ENCODE data around the gene KIAA1755.

KIAA1755 gene

GRCh38 chr20:38302786-38303185 is 42.3 kb upstream of the KIAA1755 start:
- Histone ChIP-seq H3K79me1 (replicated peaks; ENCODE audit: low read length, poor library complexity, severe bottlenecking) (no peaks in the 10 kb centered on the region), H2BK120ac (ENCODE audit: low read depth, low read length) (no peak overlapping the region), H2AK5ac (ENCODE audit: low read length, severe bottlenecking) (no peak overlapping the region), H3K36me3 (ENCODE audit: control insufficient read depth in 1 of 2, insufficient read depth in 2 of 2, low read depth in 1 of 2, low read length in 2 of 2) (no peaks in the 10 kb centered on the region), H3K14ac (ENCODE audit: low read length in 2 of 2) (no peak overlapping the region), H2AFZ (ENCODE audit: low read depth, low read length) (no peak overlapping the region), H3K4me2 (ENCODE audit: low read length, poor library complexity, severe bottlenecking) (no peak overlapping the region), H3K27ac (ENCODE audit: low read length, poor library complexity, severe bottlenecking) (no peak overlapping the region), H3K27me3 (ENCODE audit: control insufficient read depth in 1 of 2, insufficient read depth in 1 of 2, low read length in 2 of 2) (peaks cover 0 to 68% of the 10 kb centered on the region in 2 experiments), H3K23ac (ENCODE audit: low read length in 2 of 2) (no peak overlapping the region), H2BK12ac (ENCODE audit: low read length in 2 of 2) (no peak overlapping the region), H2BK15ac (ENCODE audit: low read depth, poor library complexity, severe bottlenecking) (no peak overlapping the region), H3K9ac (ENCODE audit: low read length) (no peak overlapping the region), H4K91ac (ENCODE audit: low read length) (no peak overlapping the region), H3K18ac (ENCODE audit: low read depth in 1 of 2, low read length in 2 of 2) (no peak overlapping the region), H3K4ac (ENCODE audit: low read depth in 1 of 2, low read length in 2 of 2) (no peak overlapping the region), H3K9me3 (ENCODE audit: control insufficient read depth, low read length) (no peaks in the 10 kb centered on the region), H4K8ac (ENCODE audit: low read length) (no peak overlapping the region), H3K4me3 (ENCODE audit: insufficient read depth in 1 of 2, low read depth in 1 of 2, low read length in 2 of 2) (no peak overlapping the region), H3K4me1 (ENCODE audit: control insufficient read depth, insufficient read depth, low read depth, low read length) (peaks cover 7% of the 10 kb centered on the region), H2BK5ac (ENCODE audit: low read depth, low read length, poor library complexity, severe bottlenecking) (no peak overlapping the region)
- DNase-seq, result no peak
- WGBS, result 76% methylated on average over 7 of the region's 11 CpGs

DNA sequence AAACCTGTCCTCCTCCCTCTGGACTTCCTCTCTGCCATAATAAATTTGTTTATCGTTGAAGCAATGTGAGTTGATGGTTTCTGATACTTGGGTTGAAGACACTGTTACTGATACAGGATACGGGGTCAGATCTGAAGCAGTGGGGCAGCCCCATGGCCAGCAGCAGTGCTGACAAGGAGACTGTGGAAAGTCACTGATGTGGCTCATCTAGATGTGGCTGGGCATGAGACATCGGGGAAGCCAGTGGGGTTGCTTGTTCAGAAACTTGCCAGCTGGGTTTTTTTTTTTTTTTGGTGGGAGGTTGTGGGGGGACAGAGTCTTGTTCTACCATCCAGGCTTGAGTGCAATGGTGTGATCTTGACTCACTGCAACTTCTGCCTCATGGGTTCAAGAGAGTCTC is 40.8 kb upstream of the KIAA1755 start:
- Histone ChIP-seq H4K91ac (ENCODE audit: low read length) (no peak overlapping the region), H3K9me3 (ENCODE audit: control insufficient read depth, low read length) (no peaks in the 10 kb centered on the region), H3K79me1 (replicated peaks; ENCODE audit: low read length, poor library complexity, severe bottlenecking) (no peaks in the 10 kb centered on the region), H3K4me3 (ENCODE audit: insufficient read depth in 1 of 2, low read depth in 1 of 2, low read length in 2 of 2) (no peak overlapping the region), H2AK5ac (ENCODE audit: low read length, severe bottlenecking) (no peak overlapping the region), H3K9ac (ENCODE audit: low read length) (no peak overlapping the region), H3K14ac (ENCODE audit: low read length in 2 of 2) (no peak overlapping the region), H2BK120ac (ENCODE audit: low read depth, low read length) (no peak overlapping the region), H3K23ac (ENCODE audit: low read length in 2 of 2) (no peak overlapping the region), H2BK5ac (ENCODE audit: low read depth, low read length, poor library complexity, severe bottlenecking) (no peak overlapping the region), H2BK15ac (ENCODE audit: low read depth, poor library complexity, severe bottlenecking) (no peak overlapping the region), H3K4ac (ENCODE audit: low read depth in 1 of 2, low read length in 2 of 2) (no peak overlapping the region), H3K27ac (ENCODE audit: low read length, poor library complexity, severe bottlenecking) (no peak overlapping the region), H3K4me1 (ENCODE audit: control insufficient read depth, insufficient read depth, low read depth, low read length) (peaks cover 3% of the 10 kb centered on the region), H3K27me3 (ENCODE audit: control insufficient read depth in 1 of 2, insufficient read depth in 1 of 2, low read length in 2 of 2) (peaks cover 0 to 65% of the 10 kb centered on the region in 2 experiments), H2AFZ (ENCODE audit: low read depth, low read length) (no peak overlapping the region), H4K8ac (ENCODE audit: low read length) (no peak overlapping the region), H3K18ac (ENCODE audit: low read depth in 1 of 2, low read length in 2 of 2) (no peak overlapping the region), H3K36me3 (ENCODE audit: control insufficient read depth in 1 of 2, insufficient read depth in 2 of 2, low read depth in 1 of 2, low read length in 2 of 2) (no peaks in the 10 kb centered on the region), H3K4me2 (ENCODE audit: low read length, poor library complexity, severe bottlenecking) (no peak overlapping the region), H2BK12ac (ENCODE audit: low read length in 2 of 2) (no peak overlapping the region)
- 93% methylated on average over 3 of the region's 3 CpGs for WGBS
- DNase-seq, result no peak

GRCh38 chr20:38300438-38300837 is 39.9 kb upstream of the KIAA1755 start:
- H4K8ac ChIP-seq (ENCODE audit: low read length), result no peak overlapping the region
- no peak overlapping the region for H3K14ac ChIP-seq (ENCODE audit: low read length in 2 of 2)
- no peak overlapping the region for H3K27ac ChIP-seq (ENCODE audit: low read length, poor library complexity, severe bottlenecking)
- no peaks in the 10 kb centered on the region for H3K9me3 ChIP-seq (ENCODE audit: control insufficient read depth, low read length)
- H3K9ac ChIP-seq (ENCODE audit: low read length), result no peak overlapping the region
- no peak for DNase-seq
- H3K79me1 ChIP-seq (replicated peaks; ENCODE audit: low read length, poor library complexity, severe bottlenecking), result no peaks in the 10 kb centered on the region
- H3K4me1 ChIP-seq (ENCODE audit: control insufficient read depth, insufficient read depth, low read depth, low read length), result peaks cover 3% of the 10 kb centered on the region
- no peak overlapping the region for H3K18ac ChIP-seq (ENCODE audit: low read depth in 1 of 2, low read length in 2 of 2)
- no peak overlapping the region for H2BK5ac ChIP-seq (ENCODE audit: low read depth, low read length, poor library complexity, severe bottlenecking)
- peaks cover 0 to 70% of the 10 kb centered on the region in 2 experiments for H3K27me3 ChIP-seq (ENCODE audit: control insufficient read depth in 1 of 2, insufficient read depth in 1 of 2, low read length in 2 of 2)
- no peaks in the 10 kb centered on the region for H3K36me3 ChIP-seq (ENCODE audit: control insufficient read depth in 1 of 2, insufficient read depth in 2 of 2, low read depth in 1 of 2, low read length in 2 of 2)
- no peak overlapping the region for H3K23ac ChIP-seq (ENCODE audit: low read length in 2 of 2)
- no peak overlapping the region for H3K4me3 ChIP-seq (ENCODE audit: insufficient read depth in 1 of 2, low read depth in 1 of 2, low read length in 2 of 2)
- no peak overlapping the region for H2AK5ac ChIP-seq (ENCODE audit: low read length, severe bottlenecking)
- WGBS, result 94% methylated on average over 4 of the region's 4 CpGs
- H3K4me2 ChIP-seq (ENCODE audit: low read length, poor library complexity, severe bottlenecking), result no peak overlapping the region
- no peak overlapping the region for H4K91ac ChIP-seq (ENCODE audit: low read length)
- H2BK120ac ChIP-seq (ENCODE audit: low read depth, low read length), result no peak overlapping the region
- H3K4ac ChIP-seq (ENCODE audit: low read depth in 1 of 2, low read length in 2 of 2), result no peak overlapping the region
- no peak overlapping the region for H2AFZ ChIP-seq (ENCODE audit: low read depth, low read length)
- no peak overlapping the region for H2BK12ac ChIP-seq (ENCODE audit: low read length in 2 of 2)
- H2BK15ac ChIP-seq (ENCODE audit: low read depth, poor library complexity, severe bottlenecking), result no peak overlapping the region

GRCh38 chr20:38299963-38300362 is 39.4 kb upstream of the KIAA1755 start:
- H3K9me3 ChIP-seq (ENCODE audit: control insufficient read depth, low read length), result no peaks in the 10 kb centered on the region
- 78% methylated on average over 6 of the region's 6 CpGs for WGBS
- DNase-seq, result no peak
- H3K4me1 ChIP-seq (ENCODE audit: control insufficient read depth, insufficient read depth, low read depth, low read length), result peaks cover 3% of the 10 kb centered on the region
- H4K91ac ChIP-seq (ENCODE audit: low read length), result no peak overlapping the region
- no peaks in the 10 kb centered on the region for H3K36me3 ChIP-seq (ENCODE audit: control insufficient read depth in 1 of 2, insufficient read depth in 2 of 2, low read depth in 1 of 2, low read length in 2 of 2)
- no peak overlapping the region for H3K4ac ChIP-seq (ENCODE audit: low read depth in 1 of 2, low read length in 2 of 2)
- H3K9ac ChIP-seq (ENCODE audit: low read length), result no peak overlapping the region
- no peak overlapping the region for H2AFZ ChIP-seq (ENCODE audit: low read depth, low read length)
- no peak overlapping the region for H2BK5ac ChIP-seq (ENCODE audit: low read depth, low read length, poor library complexity, severe bottlenecking)
- H3K18ac ChIP-seq (ENCODE audit: low read depth in 1 of 2, low read length in 2 of 2), result no peak overlapping the region
- peaks cover 4 to 70% of the 10 kb centered on the region in 2 experiments for H3K27me3 ChIP-seq (ENCODE audit: control insufficient read depth in 1 of 2, insufficient read depth in 1 of 2, low read length in 2 of 2)
- H3K23ac ChIP-seq (ENCODE audit: low read length in 2 of 2), result no peak overlapping the region
- no peak overlapping the region for H3K14ac ChIP-seq (ENCODE audit: low read length in 2 of 2)
- H2AK5ac ChIP-seq (ENCODE audit: low read length, severe bottlenecking), result no peak overlapping the region
- H4K8ac ChIP-seq (ENCODE audit: low read length), result no peak overlapping the region
- no peak overlapping the region for H3K27ac ChIP-seq (ENCODE audit: low read length, poor library complexity, severe bottlenecking)
- no peak overlapping the region for H2BK12ac ChIP-seq (ENCODE audit: low read length in 2 of 2)
- no peak overlapping the region for H3K4me2 ChIP-seq (ENCODE audit: low read length, poor library complexity, severe bottlenecking)
- H3K79me1 ChIP-seq (replicated peaks; ENCODE audit: low read length, poor library complexity, severe bottlenecking), result no peaks in the 10 kb centered on the region
- no peak overlapping the region for H3K4me3 ChIP-seq (ENCODE audit: insufficient read depth in 1 of 2, low read depth in 1 of 2, low read length in 2 of 2)
- H2BK15ac ChIP-seq (ENCODE audit: low read depth, poor library complexity, severe bottlenecking), result no peak overlapping the region
- no peak overlapping the region for H2BK120ac ChIP-seq (ENCODE audit: low read depth, low read length)
